Occipital lobe (tissue), 2 donors: ENCODE results near the gene GALNT17. TPM values are rescaled to one million over a fixed set of nuclear protein-coding genes. Genes with fewer than 3 reads are reported as not detected.

Source experiments
- DNase-seq: peaks from one replicate; lab custom pipeline; 2025; lab: John Stamatoyannopoulos, UW
- total RNA-seq: library from RNA; depleted of rRNA; stranded (reverse); fragments of >200 nt; gene quantifications from one replicate; pipeline ENCODE4 v1.2.3, GENCODE V29; 2014

Gene GALNT17
- total RNA-seq, 1 donor from 2014 or later: 13.3 TPM

- DNase-seq: no peak
Observed at GRCh38 chr7:71453630-71454029, 321.7 kb downstream of the GALNT17 start.

GRCh38 chr7:71454981-71455380 lies 323.0 kb downstream of the GALNT17 start:
- DNase-seq: no peak

- DNase-seq: no peak
Observed at GRCh38 chr7:71457021-71457420, 325.1 kb downstream of the GALNT17 start.

- no peak for DNase-seq
Observed at GRCh38 chr7:71457846-71458590, 326.1 kb downstream of the GALNT17 start.

- no peak for DNase-seq
Observed at GRCh38 chr7:71459132-71459531, 327.2 kb downstream of the GALNT17 start.

GRCh38 chr7:71461572-71461971 lies 329.6 kb downstream of the GALNT17 start:
- DNase-seq: no peak

GRCh38 chr7:71465741-71466189 lies 333.8 kb downstream of the GALNT17 start:
- no peak for DNase-seq

GRCh38 chr7:71466448-71467145 lies 334.7 kb downstream of the GALNT17 start:
- no peak for DNase-seq

- no peak for DNase-seq
Observed at GRCh38 chr7:71470326-71470725, 338.4 kb downstream of the GALNT17 start.

- DNase-seq: no peak
Observed at GRCh38 chr7:71470830-71471229, 338.9 kb downstream of the GALNT17 start.

- no peak for DNase-seq
Observed at GRCh38 chr7:71472962-71473361, 341.0 kb downstream of the GALNT17 start.

- no peak for DNase-seq
Observed at GRCh38 chr7:71473366-71473967, 341.5 kb downstream of the GALNT17 start.

- no peak for DNase-seq
Observed at GRCh38 chr7:71477441-71477840, 345.5 kb downstream of the GALNT17 start.

GRCh38 chr7:71479231-71479630 lies 347.3 kb downstream of the GALNT17 start:
- no peak for DNase-seq

- DNase-seq: no peak
Observed at GRCh38 chr7:71480791-71481190, 348.8 kb downstream of the GALNT17 start.

- DNase-seq: no peak
Observed at GRCh38 chr7:71482284-71482683, 350.3 kb downstream of the GALNT17 start.

GRCh38 chr7:71484380-71484779 lies 352.4 kb downstream of the GALNT17 start:
- DNase-seq: no peak

GRCh38 chr7:71485586-71485985 lies 353.6 kb downstream of the GALNT17 start:
- no peak for DNase-seq

GRCh38 chr7:71486414-71486813 lies 354.5 kb downstream of the GALNT17 start:
- no peak for DNase-seq

- no peak for DNase-seq
Observed at GRCh38 chr7:71486856-71487628, 355.1 kb downstream of the GALNT17 start.

GRCh38 chr7:71488308-71488707 lies 356.4 kb downstream of the GALNT17 start:
- no peak for DNase-seq

GRCh38 chr7:71491336-71491735 lies 359.4 kb downstream of the GALNT17 start:
- no peak for DNase-seq
